Effector CD4-positive, alpha-beta T cell (primary cell): ENCODE data around the gene GSTA4.
"Not testable (repeated sequence)": the region's sequence is repeated elsewhere in the genome, so short reads cannot be mapped to it uniquely, and the experiment has no call there.

Source experiments
- DNase-seq: peaks from one replicate; pipeline ENCODE4 v3.0.0-alpha.2; 2020

GSTA4 gene

GRCh38 chr6:52972989-52973388 is 22.1 kb downstream of the GSTA4 start:
- DNase-seq, result no peak

GRCh38 chr6:52969359-52969758 is 25.7 kb downstream of the GSTA4 start:
- DNase-seq, result no peak

- no peak for DNase-seq
These were observed 29.0 kb downstream of the GSTA4 start for GRCh38 chr6:52966101-52966500.

- DNase-seq, result no peak
These were observed 29.7 kb downstream of the GSTA4 start for GRCh38 chr6:52965380-52965779.

- no peak for DNase-seq
These were observed 30.8 kb downstream of the GSTA4 start for GRCh38 chr6:52964318-52964717.

- no peak for DNase-seq
These were observed 32.4 kb downstream of the GSTA4 start for GRCh38 chr6:52962701-52963100.

GRCh38 chr6:52961022-52961421 is 34.1 kb downstream of the GSTA4 start:
- not testable (repeated sequence) for DNase-seq

GRCh38 chr6:52960211-52960610 is 34.9 kb downstream of the GSTA4 start:
- DNase-seq, result not testable (repeated sequence)

GRCh38 chr6:52958546-52959255 is 36.4 kb downstream of the GSTA4 start:
- no peak for DNase-seq

- no peak for DNase-seq
These were observed 39.2 kb downstream of the GSTA4 start for GRCh38 chr6:52955871-52956270.

GRCh38 chr6:52953911-52954839 is 40.9 kb downstream of the GSTA4 start:
- no peak for DNase-seq

- DNase-seq, result no peak
These were observed 48.8 kb downstream of the GSTA4 start for GRCh38 chr6:52946306-52946705.

GRCh38 chr6:52942821-52943220 is 52.3 kb downstream of the GSTA4 start:
- DNase-seq, result not testable (repeated sequence)

- DNase-seq, result no peak
These were observed 52.9 kb downstream of the GSTA4 start for GRCh38 chr6:52942221-52942620.

- no peak for DNase-seq
These were observed 57.2 kb downstream of the GSTA4 start for GRCh38 chr6:52937908-52938307.

GRCh38 chr6:52933778-52934177 is 61.3 kb downstream of the GSTA4 start:
- DNase-seq, result no peak

GRCh38 chr6:52931351-52931750 is 63.7 kb downstream of the GSTA4 start:
- DNase-seq, result no peak

- DNase-seq, result no peak
These were observed 65.5 kb downstream of the GSTA4 start for GRCh38 chr6:52929321-52930164.
